ENCODE measurements around the gene CDYL2.

- TF ChIP-seq POLR2A (IDR thresholded peaks at IDR 0.05), result no peak
- no peak for TF ChIP-seq CTCF (IDR thresholded peaks at IDR 0.05)
Measured at GRCh38 chr16:80802902-80803301, 1.5 kb downstream of the CDYL2 start.
